ENCODE data around the gene ANK2. TPM values are rescaled to one million over a fixed set of nuclear protein-coding genes. Genes with fewer than 3 reads are reported as not detected.

Gene ANK2
- total RNA-seq, 1 donor from 2014 or later: 14.0 TPM

DNA sequence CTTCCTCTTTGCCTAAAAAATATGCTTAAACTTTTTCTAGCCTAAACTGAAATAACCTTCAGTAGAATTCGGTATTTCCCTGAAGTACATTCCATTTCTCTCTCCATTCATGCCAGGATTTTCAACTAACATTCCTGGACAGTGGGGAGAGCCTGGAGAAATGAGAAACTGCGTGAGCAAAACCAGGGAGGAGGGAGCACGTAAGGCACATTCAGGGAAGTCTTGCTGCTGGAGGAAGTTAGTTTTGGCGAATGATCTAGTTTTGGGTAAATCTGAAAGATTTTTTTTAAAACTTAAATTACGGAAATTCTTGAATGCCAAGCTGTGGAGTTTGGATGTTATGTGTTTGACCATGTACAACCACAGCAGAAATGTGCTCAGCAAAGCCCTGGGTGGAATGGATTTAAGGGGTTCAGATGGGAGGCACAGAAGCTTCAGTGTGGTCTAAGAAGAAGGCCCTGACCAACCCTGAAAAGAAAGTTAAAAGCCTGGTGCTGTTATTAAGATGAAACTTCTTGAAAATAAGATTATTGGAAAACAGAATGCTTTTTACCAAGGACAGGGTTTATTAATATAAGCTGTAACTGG is 347.8 kb downstream of the ANK2 start:
- H3K4me3 ChIP-seq: no peak overlapping the region
- H3K27ac ChIP-seq: no peak overlapping the region
- no peaks in the 10 kb centered on the region for H3K9me3 ChIP-seq
- intact Hi-C loops (cut with DNase I): no loop called here
- TF ChIP-seq, protein P1, sequence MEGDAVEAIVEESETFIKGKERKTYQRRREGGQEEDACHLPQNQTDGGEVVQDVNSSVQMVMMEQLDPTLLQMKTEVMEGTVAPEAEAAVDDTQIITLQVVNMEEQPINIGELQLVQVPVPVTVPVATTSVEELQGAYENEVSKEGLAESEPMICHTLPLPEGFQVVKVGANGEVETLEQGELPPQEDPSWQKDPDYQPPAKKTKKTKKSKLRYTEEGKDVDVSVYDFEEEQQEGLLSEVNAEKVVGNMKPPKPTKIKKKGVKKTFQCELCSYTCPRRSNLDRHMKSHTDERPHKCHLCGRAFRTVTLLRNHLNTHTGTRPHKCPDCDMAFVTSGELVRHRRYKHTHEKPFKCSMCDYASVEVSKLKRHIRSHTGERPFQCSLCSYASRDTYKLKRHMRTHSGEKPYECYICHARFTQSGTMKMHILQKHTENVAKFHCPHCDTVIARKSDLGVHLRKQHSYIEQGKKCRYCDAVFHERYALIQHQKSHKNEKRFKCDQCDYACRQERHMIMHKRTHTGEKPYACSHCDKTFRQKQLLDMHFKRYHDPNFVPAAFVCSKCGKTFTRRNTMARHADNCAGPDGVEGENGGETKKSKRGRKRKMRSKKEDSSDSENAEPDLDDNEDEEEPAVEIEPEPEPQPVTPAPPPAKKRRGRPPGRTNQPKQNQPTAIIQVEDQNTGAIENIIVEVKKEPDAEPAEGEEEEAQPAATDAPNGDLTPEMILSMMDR (IDR thresholded peaks at IDR 0.05): no peak
- H3K27me3 ChIP-seq (ENCODE audit: low read depth): no peaks in the 10 kb centered on the region
- ATAC-seq (peak in 1 of 2 donors; percentile 39), DNase-seq (no peak)
- peaks cover 9% of the 10 kb centered on the region for H3K4me1 ChIP-seq
- no peaks in the 10 kb centered on the region for H3K36me3 ChIP-seq

DNA sequence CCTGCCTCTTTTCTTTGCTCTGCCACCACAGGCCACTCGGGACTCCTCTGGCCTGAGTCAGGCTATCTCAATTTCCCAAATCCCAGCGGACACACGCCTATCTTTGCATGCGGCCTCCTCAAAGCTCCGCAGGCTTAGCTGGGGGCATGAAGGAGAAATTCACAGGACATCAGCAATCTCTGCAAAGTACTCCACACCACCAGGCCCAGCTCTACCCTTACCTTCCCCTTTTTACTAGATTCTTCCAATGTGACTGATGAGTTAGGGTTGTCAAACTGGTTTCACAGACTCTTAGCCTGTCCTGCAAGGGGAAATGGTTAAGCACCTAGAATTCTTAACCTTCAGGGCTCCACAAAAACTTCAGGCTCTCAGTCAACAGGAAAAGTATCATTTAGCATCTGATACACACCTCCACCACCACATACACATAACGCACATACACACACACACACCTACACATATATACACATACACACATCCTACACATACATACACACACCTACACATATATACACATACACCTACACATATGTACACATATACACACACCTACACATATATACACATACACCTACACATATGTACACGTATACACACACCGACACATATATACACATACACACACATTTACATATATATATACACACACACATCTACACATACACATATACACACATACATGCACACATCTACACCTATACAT is 349.1 kb downstream of the ANK2 start:
- TF ChIP-seq, protein P1 (IDR thresholded peaks at IDR 0.05): no peak
- Histone ChIP-seq H3K4me3 (no peak overlapping the region), H3K4me1 (peaks cover 16% of the 10 kb centered on the region), H3K27me3 (ENCODE audit: low read depth) (no peaks in the 10 kb centered on the region), H3K27ac (no peak overlapping the region), H3K36me3 (no peaks in the 10 kb centered on the region), H3K9me3 (no peaks in the 10 kb centered on the region)
- intact Hi-C loops (cut with DNase I): no loop called here
- DNase-seq (no peak), ATAC-seq (no peak)

DNA sequence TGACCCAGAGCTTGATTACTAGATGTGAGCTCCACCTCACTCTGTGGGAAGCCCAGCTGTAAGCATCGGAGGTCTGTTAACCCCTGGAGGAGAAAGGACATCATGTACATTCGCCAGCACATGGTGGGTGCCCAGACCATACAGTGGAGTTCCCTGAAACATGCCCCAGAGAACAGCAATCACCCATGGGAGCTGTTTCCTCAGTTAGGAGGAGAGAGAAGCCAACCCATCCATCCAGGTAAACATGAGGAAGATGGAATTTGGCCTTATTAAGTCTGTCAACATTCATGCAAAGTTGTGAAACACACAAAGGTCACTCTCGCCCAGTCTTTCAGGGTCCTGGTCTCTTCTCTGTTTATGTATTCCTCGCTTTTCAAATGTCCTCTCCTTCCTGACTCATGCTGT is 354.7 kb downstream of the ANK2 start:
- intact Hi-C loops (cut with DNase I): no loop called here
- TF ChIP-seq, protein P1 (IDR thresholded peaks at IDR 0.05): no peak
- H3K4me3 ChIP-seq: no peak overlapping the region
- DNase-seq: no peak
- peaks cover 8% of the 10 kb centered on the region for H3K4me1 ChIP-seq
- no peaks in the 10 kb centered on the region for H3K36me3 ChIP-seq
- no peaks in the 10 kb centered on the region for H3K9me3 ChIP-seq
- ATAC-seq: no peak
- no peaks in the 10 kb centered on the region for H3K27me3 ChIP-seq (ENCODE audit: low read depth)
- H3K27ac ChIP-seq: no peak overlapping the region

DNA sequence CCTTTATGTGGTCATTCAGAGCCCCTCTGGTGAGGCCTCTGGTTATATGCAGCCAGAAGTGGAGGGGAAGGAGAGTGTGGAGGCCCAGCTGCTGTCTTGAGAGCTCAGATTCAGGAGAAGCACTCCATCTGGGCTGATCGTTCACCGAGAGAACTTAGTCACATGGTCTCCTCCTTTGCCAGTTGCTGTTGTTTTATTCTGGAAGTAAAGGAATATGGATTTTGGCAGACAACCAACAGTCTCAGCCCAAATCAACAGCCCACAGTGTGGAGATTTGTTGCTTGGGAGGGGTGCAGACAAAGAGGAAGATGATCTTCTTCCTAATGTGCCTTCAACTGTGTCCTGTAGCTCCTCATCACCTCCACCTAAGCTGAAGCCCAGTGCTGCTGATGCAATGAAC is 355.4 kb downstream of the ANK2 start:
- Histone ChIP-seq H3K36me3 (no peaks in the 10 kb centered on the region), H3K4me3 (no peak overlapping the region), H3K4me1 (peaks cover 8% of the 10 kb centered on the region), H3K27me3 (ENCODE audit: low read depth) (no peaks in the 10 kb centered on the region), H3K27ac (no peak overlapping the region), H3K9me3 (no peaks in the 10 kb centered on the region)
- ATAC-seq (no peak), DNase-seq (no peak)
- TF ChIP-seq, protein P1 (IDR thresholded peaks at IDR 0.05): no peak
- intact Hi-C loops (cut with DNase I): no loop called here

DNA sequence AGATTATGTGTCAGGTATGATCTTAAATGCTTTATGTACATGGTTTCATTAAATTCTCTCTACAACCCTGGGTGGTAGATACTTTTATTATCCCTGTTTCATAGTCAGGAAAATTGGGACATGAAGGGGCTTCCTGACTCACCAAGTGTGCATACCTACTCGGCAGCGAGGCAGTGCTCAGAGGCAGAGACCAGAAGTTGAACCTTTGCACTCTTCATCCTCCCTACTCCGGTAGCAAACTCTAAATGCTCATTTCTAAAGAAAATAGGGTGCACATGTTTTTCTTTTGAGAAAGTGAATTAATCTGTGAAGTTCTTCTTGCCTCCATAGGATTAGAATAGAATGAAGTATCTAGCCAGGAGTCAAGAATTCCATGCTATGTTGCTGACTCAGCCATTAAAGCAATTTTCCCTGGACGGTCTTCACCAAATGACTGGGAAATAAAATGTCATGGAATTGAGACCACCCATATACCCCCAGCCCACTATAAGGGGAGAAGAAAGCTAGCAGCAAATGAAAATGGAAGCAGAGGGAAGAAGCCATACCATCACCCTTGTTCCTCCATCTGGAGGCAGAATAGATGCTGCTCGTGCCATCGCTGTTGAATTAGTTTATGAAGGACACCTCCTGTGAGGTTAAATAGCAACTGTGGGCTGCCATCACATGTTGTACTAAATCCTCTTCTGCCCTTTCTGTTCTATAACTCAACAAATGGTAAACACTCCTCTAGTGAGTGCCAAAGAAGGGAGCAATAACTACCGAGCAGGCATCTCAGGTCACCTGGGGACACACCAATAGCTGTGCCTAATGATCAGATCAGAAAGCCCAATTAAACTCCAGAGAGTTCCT is 356.6 kb downstream of the ANK2 start:
- H3K9me3 ChIP-seq: no peaks in the 10 kb centered on the region
- H3K27ac ChIP-seq: no peak overlapping the region
- intact Hi-C loops (cut with DNase I): no loop called here
- ATAC-seq (no peak), DNase-seq (no peak)
- TF ChIP-seq, protein P1 (IDR thresholded peaks at IDR 0.05): no peak
- H3K36me3 ChIP-seq: no peaks in the 10 kb centered on the region
- H3K27me3 ChIP-seq (ENCODE audit: low read depth): no peaks in the 10 kb centered on the region
- no peak overlapping the region for H3K4me3 ChIP-seq
- H3K4me1 ChIP-seq: peaks cover 8% of the 10 kb centered on the region
